Osteocyte (in vitro differentiated cells): ENCODE measurements around the gene ZRSR2. TPM values are rescaled to one million over a fixed set of nuclear protein-coding genes. Genes with fewer than 3 reads are reported as not detected.
"Not testable (repeated sequence)": the region's sequence is repeated elsewhere in the genome, so short reads cannot be mapped to it uniquely, and the experiment has no call there.

Experiments
- DNase-seq: peaks from one replicate; pipeline ENCODE4 v3.0.0; 2021; ENCODE audit warnings: mixed read lengths; ENCODE audit not compliant: unreplicated experiment; ENCODE audit errors: extremely low spot score
- H3K27ac Mint-ChIP-seq: one replicate; pipeline ENCODE4 v1.8.0; 2021; ENCODE audit warnings: mild to moderate bottlenecking, mixed read lengths; ENCODE audit not compliant: unreplicated experiment
- H3K27me3 Mint-ChIP-seq: one replicate; pipeline ENCODE4 v1.8.0; 2021; ENCODE audit warnings: mixed read lengths; ENCODE audit not compliant: unreplicated experiment
- H3K36me3 Mint-ChIP-seq: one replicate; pipeline ENCODE4 v1.8.0; 2021; ENCODE audit warnings: mixed read lengths; ENCODE audit not compliant: unreplicated experiment
- H3K4me1 Mint-ChIP-seq: one replicate; pipeline ENCODE4 v1.8.0; 2021; ENCODE audit warnings: mixed read lengths; ENCODE audit not compliant: unreplicated experiment
- H3K4me3 Mint-ChIP-seq: one replicate; pipeline ENCODE4 v1.8.0; 2021; ENCODE audit warnings: mild to moderate bottlenecking, moderate library complexity, mixed read lengths; ENCODE audit not compliant: unreplicated experiment
- H3K9me3 Mint-ChIP-seq: one replicate; pipeline ENCODE4 v1.8.0; 2021; ENCODE audit warnings: mixed read lengths; ENCODE audit not compliant: unreplicated experiment
- CTCF ChIP-seq: fragments of 200-600 bp; sonication (generic); IDR thresholded peaks from 2 replicates; pipeline ENCODE4 v1.5.0; 2021; ENCODE audit warnings: antibody characterized with exemption, mild to moderate bottlenecking, moderate library complexity
- long read RNA-seq: library from polyadenylated mRNA; unstranded; transcript quantifications from one replicate; pipeline ENCODE4 v2.0.0, GENCODE V29; 2021
- total RNA-seq: library from RNA; stranded (reverse); gene quantifications from 2 replicates; pipeline ENCODE4 v1.2.1, GENCODE V29; 2021

The ZRSR2 gene
- total RNA-seq = 14.0 and 16.3 TPM in 2 replicates
- long read RNA-seq, partial matches to known transcripts = 2 of 13 reads
- long read RNA-seq, other reads (novel, unspliced or antisense) = 8 of 13 reads

GRCh38 chrX:15789979-15790768 lies at the start of gene ZRSR2:
TSS of gene ZRSR2 (plus strand) at chrX:15790484. CDS start at chrX:15790496, 12 bp downstream.
- H3K4me3 Mint-ChIP-seq = no peak within 1 kb of the TSS
- peaks cover 5% of the 10 kb centered on the region for H3K36me3 Mint-ChIP-seq
- no peak for TF ChIP-seq CTCF
- H3K27ac Mint-ChIP-seq = no peak within 1 kb of the TSS
- no peaks in the 10 kb centered on the region for H3K27me3 Mint-ChIP-seq
- peak; percentile 94 for DNase-seq
- H3K9me3 Mint-ChIP-seq = no peaks in the 10 kb centered on the region
- peaks cover 5% of the 10 kb centered on the region for H3K4me1 Mint-ChIP-seq

- H3K27ac Mint-ChIP-seq = peak overlapping the region; percentile 55
- H3K4me3 Mint-ChIP-seq = no peak overlapping the region
- H3K4me1 Mint-ChIP-seq = peaks cover 28% of the 10 kb centered on the region
- no peak for DNase-seq
- H3K36me3 Mint-ChIP-seq = peaks cover 8% of the 10 kb centered on the region
- H3K9me3 Mint-ChIP-seq = peaks cover 4% of the 10 kb centered on the region
- H3K27me3 Mint-ChIP-seq = peaks cover 8% of the 10 kb centered on the region
- no peak for TF ChIP-seq CTCF
Measured at GRCh38 chrX:15744181-15744867, 46.0 kb upstream of the ZRSR2 start.

- TF ChIP-seq CTCF = no peak
- no peaks in the 10 kb centered on the region for H3K27me3 Mint-ChIP-seq
- no peak overlapping the region for H3K27ac Mint-ChIP-seq
- H3K9me3 Mint-ChIP-seq = peaks cover 4% of the 10 kb centered on the region
- peaks cover 8% of the 10 kb centered on the region for H3K36me3 Mint-ChIP-seq
- DNase-seq = no peak
- H3K4me3 Mint-ChIP-seq = no peak overlapping the region
- H3K4me1 Mint-ChIP-seq = peaks cover 28% of the 10 kb centered on the region
Measured at GRCh38 chrX:15745179-15745578, 45.1 kb upstream of the ZRSR2 start.

- H3K9me3 Mint-ChIP-seq, DNase-seq, H3K27ac Mint-ChIP-seq, H3K4me3 Mint-ChIP-seq, H3K27me3 Mint-ChIP-seq, H3K36me3 Mint-ChIP-seq: not testable (repeated sequence)
- peaks cover 38% of the 10 kb centered on the region for H3K4me1 Mint-ChIP-seq
Measured at GRCh38 chrX:15746651-15747050, 43.6 kb upstream of the ZRSR2 start.

GRCh38 chrX:15747626-15748173 lies 42.6 kb upstream of the ZRSR2 start:
- peaks cover 4% of the 10 kb centered on the region for H3K9me3 Mint-ChIP-seq
- no peak overlapping the region for H3K27ac Mint-ChIP-seq
- no peak for TF ChIP-seq CTCF
- no peaks in the 10 kb centered on the region for H3K27me3 Mint-ChIP-seq
- no peak for DNase-seq
- peaks cover 4% of the 10 kb centered on the region for H3K36me3 Mint-ChIP-seq
- no peak overlapping the region for H3K4me3 Mint-ChIP-seq
- H3K4me1 Mint-ChIP-seq = peaks cover 45% of the 10 kb centered on the region
